Fibroblast of skin of left biceps (primary cell): ENCODE results near the gene RTL9.
A peak's percentile ranks its signal among the peaks of the same experiment; 100 is the strongest.

ENCODE experiments used
- DNase-seq, 2 experiments: peaks; one replicate each; pipeline ENCODE4 v3.0.0-alpha.2; 2013; ENCODE audit warnings: low read depth in 2 of 2

Gene RTL9

DNA sequence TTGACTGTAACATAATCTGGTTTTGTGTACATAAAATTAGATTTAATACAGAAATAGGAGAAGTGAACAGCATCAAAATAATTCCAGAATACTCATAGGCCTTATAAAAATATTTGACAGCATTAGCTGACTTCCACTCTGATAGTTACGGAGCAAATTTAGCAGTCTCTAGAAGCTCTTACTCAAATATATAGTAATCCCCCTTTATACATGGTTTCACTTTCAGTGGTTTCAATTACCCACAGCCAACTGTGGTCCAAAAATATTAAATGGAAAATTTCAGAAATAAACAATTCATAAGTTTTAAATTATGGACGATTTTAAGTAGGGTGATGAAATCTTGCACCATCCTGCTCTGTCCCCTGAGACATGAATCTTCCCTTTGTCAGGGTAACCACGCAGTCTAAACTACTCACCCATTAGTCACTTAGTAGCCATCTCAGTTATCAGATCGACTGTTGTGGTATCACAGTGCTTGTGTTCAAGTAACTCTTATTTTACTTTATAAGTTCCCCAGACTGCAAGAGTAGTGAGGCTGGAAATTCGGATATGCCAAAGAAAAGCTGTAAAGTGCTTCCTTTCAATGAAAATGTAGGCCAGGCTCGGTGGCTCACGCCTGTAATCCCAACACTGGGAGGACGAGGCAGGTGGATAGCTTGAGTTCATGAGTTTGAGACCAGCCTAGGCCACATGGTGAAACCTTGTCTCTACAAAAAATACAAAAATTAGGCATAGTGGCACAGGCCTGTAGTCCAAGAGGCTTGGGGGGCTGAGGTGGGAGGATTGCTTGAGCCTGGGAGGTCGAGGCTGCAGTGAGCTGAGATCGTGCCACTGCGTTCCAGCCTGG is 17.2 kb upstream of the RTL9 start:
- DNase-seq: peak; percentile 84 to 85

DNA sequence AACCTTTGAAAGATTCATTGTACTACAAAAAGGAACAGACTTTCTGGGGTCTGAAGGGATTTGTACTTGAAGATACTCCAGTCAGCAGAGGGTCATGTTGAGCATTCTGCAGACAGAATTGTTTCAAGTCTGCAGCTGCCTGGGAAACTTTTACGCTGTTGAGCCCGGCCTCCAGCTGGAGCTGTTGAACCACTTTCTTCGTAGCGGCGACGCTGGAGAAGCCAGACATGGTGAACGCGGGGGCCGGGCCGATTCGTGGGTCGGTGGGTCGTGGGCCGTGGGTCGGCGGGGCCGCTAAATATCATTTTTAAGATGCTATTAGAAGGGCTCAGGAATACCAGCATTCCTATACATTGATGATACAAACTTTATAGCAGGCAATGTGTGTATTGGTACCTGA is 12.0 kb upstream of the RTL9 start:
- DNase-seq: no peak

DNA sequence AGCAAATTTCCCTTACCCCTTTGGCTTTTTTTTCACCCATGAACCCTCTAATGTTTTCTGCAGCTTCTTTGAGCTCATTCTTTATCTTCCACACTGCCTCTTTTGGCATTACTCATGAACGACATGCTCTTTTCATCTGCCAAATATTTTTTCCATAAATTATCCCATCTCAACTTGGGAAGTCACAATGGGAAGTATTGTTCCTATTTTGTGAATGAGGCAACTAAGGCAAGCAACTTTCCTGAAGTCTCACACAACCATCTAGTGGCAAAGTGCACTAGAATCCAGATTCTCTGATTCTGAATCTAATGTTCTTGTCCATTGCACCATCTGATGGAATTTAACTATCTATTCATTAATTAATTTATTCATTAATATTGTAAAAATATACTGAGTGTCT is 625 bp downstream of the RTL9 start:
- DNase-seq: no peak

DNA sequence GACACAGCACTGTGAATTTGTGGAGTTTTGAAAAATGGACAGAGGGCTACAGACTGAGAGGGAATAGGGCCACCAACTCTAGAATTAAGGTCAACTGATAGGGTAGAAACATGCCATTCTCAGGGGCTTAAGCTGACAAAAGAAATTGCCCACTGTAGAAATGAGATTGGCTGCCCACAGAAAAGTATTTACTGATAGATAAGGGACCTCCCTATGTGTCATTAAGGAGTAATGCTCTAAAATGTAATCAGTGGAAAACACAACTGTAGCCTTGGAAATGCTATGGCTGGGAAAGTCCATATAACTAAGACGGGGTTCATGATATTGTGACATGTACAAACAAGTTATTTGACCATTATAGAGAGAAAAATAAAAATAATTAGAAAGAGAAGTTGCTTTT is 4.6 kb downstream of the RTL9 start:
- DNase-seq: no peak

DNA sequence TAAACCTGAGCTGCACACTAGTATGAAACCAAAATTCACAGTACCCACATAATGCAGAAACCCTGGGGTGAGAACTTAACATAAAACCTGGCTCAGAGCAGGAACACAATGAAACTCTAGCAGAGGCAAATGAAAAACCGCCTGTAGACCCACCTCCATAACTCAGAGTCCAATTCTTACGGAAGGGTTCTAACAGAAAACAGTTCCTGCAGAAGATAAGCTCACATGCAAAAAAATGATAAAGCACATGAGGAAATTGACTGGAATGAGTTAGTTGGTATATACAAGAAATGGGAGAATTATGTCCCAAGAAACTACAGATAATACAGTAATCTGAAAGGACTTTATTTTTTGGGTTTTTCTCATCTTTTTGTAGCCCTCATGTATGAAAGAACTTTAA is 14.7 kb downstream of the RTL9 start:
- no peak for DNase-seq

DNA sequence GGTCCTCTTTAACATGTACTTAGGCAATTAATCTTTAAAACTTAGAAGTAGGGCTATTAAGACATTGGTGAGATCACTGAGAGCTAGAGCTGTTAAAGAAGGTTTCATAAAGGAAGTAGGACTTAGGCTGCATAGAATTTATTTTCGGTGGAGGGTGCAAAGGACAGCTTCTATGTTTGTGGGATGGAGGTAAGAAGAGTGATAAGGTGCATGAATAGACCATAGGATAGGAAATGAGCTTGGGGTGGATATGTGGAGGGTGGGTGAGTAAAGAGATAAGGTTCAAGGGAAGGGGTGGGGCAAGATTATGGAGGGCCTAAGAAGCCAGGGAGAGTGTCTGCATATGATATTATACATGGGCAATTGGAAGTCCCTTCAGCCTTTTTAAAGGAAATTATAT is 15.9 kb downstream of the RTL9 start:
- no peak for DNase-seq

DNA sequence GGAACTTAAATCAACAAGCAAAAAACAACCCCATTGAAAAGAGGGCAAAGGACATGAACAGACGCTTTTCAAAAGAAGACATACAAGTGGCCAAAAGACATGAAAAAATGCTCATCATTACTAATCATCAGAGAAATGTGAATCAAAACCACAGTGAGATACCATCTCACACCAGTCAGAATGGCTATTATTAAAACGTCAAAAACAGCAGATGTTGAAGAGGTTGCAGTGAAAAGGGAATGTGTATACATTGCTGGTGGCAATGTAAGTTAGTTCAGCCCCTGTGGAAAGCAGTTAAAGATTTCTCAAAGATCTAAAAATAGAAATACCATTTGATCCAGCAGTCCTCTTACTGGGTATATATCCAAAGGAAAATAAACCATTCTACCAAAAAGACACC is 22.6 kb downstream of the RTL9 start:
- DNase-seq: peak; percentile 39 to 53

DNA sequence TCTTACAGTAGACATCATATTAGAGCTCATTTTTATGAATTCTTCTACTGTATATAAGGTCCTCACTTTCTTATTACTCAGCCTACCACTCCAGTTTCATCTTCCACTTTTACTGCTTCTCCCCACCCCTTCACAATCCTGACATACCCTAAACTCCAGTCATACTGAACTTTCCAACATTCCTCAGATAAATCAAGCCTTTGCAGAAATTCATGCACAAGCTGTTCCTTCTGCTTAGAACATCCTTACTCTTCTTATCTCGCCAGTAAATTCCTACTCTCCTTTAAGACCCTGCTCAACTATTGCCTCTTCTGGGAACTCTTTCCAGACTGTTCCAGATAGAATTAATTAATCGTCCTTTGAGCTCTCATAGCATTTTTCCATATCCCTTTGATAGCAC is 24.8 kb downstream of the RTL9 start:
- DNase-seq: peak; percentile 65 to 66

DNA sequence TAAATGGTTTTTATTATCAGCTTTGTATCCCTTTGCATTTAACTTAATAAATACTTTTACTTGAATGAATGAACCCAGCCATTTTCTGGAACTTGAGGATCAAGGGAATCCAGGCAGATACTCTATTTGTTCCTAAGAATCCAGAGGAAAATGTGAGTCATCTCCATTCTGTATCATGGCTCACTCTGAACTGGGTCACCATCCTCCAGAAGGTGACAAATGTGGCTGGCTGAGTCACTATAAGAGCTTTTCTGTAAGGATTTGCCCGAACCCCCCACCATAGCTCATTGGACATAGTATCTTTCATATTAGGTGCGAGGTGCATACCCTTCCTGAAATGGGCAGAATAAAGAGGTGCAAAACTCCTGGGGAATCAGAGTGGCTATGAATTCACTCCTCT is 25.8 kb downstream of the RTL9 start:
- no peak for DNase-seq

DNA sequence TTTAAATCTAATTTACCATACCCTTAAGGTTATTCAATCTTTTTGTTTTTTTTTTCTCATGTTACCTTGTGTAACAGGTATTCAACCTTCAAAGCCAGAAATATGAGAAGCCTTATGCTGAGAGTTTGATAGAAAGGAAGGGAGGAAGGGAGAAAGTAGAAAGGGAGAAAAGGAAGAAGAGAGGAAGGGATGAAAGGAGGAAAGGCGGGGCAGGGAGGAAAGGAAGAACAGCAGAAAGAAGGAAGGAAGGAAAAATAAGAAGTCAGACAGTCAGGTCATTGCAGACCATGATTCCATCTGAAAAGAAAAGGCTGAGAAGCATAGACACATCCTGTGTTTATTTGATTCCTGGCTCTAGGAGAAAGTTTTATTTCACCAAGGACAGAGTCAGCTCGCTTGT is 30.9 kb downstream of the RTL9 start:
- DNase-seq: no peak

DNA sequence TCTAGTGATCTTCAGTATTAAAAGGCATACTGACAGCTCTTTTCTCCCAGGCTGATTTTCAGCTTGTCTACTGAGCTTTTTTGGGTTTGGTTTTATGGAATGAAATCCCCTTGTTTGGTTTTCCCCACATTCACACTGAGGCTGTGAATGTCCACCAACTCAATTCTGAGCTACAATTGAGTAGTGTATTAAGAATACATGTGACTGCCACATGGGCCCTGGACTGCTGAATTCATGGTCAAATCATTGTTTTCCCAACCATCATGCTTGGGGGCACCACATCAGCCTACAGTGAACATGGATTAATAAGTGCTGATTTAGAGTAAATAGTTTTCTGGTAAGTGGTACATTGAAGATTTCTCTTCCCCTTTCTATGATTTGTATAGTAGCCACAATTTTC is 32.4 kb downstream of the RTL9 start:
- no peak for DNase-seq

DNA sequence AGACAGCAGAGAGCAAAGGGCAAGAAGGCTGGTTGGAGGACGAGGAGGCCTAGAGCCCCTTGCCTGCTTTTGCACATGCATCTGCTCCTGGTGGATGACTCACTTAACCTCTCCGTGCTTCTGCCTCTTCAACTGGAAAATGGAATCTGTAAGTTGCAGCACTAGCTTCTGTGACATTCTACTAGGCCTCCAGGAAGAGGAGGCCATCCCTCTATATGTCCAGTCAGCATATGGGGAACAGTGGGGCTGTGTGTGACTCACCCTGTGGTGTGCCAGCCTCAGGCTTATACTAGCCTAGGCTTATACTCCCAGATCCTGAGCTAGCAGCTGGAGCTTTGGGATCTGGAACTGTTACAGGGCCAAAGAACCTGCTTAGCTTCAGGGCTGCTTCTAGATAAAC is 36.0 kb downstream of the RTL9 start:
- DNase-seq: no peak

DNA sequence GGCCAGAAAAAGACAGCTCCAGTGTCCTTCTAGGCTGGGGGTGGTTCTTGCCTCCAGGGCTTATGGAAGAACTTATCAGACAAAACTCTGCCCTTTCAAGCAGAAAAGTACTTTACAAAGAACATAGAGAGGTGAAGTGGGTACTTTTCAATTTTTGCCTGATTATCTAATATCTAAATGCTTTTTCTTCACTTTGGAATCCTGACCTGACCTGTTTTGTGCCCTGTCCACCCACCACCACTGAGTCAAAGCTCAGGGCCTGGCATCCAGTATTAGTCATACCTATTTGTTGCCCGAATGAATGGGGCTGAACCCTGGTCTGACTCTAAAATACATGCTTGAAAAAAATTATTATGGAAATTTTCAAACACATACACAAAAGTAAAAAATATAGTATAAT is 37.2 kb downstream of the RTL9 start:
- DNase-seq: no peak

DNA sequence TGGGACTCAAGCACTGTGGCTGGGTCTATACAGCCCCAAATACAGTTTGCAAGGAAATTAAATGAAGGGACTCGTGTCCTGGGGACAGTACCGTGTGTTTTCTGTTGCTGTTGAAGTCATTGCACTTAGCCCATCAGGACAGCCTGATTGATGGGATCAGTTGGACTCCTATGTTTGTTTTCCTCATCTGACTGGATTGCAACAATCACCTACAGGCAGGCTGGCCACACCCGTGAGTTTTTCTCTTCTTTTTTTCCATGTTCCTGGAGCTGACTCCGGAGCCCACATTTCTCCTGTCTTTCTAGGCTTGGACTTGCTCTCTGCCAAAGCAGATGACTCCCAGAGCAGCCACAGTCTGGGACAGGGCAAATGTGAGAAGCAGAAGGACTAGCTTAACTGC is 38.1 kb downstream of the RTL9 start:
- DNase-seq: no peak

DNA sequence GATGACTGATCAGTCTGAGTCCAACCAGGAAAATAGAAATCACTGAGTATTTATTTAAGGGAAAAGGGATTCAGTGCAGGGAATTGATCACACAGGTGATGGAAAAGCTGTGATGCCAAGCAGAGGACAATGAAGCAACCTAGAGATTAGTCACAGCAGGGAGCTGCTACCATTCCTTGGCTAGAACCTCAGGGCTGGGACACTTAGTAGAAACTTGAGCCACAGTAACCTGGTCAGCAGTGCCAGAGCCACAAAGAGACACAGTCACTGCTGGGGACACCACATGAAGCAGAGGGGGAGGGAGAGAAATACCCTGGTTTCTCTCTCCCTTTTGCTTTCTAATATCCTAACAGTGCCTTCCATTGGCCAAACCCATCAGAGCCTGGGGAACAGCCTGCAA is 38.7 kb downstream of the RTL9 start:
- no peak for DNase-seq

DNA sequence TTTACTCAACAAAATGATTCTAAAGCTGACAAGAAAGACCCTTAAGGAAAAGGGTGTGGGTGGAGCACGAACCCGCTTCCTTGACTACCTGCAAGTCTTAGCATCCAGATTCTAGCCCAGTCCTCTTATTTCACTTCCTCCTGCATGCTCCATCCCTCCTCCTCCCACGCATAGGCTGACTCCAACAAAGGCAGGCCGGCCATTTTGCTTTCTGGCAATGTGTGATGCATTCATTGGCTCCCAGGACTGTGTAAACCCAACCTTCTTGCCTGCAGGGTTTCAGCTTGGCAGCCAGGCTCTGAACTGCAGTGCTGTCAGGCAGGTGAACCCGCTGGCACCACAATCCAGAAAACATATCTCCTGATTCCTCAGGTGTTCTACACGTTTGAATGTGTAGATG is 39.3 kb downstream of the RTL9 start:
- no peak for DNase-seq

DNA sequence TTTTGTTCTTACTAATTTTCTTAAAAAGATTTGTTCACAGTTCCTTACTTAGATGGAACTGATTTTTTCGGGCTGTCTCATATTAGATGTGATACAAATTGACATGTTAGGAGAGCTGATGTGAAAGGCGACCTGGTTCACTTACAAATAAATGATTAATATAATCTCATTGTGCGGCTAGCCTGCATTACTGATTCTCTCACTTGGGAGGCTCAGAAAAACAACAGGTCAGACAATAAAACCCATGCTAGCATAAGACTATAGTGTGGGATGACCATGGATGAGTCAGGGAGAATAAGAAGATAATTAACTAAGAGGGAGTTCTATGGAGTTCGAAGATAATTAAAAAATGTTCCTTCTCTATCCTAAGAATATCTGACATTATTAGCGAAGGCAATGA is 40.8 kb downstream of the RTL9 start:
- no peak for DNase-seq

DNA sequence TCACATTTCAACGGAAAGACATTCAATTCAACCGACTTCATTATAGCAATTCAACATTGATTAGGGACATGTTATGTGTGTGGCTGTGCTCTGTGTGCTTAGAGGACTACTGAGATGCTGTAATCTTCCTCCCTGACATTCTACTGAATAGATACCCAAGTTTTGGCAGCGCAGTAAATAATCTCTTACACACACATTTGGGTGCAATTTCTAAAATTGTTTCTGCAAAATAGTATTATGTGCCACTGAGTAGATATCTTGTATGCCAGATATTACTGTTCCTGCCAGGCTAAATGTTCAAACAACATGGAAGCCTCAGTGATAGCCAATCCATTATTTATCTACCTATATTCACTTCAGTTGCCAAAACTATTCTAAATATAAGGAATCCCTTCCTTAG is 41.3 kb downstream of the RTL9 start:
- no peak for DNase-seq

DNA sequence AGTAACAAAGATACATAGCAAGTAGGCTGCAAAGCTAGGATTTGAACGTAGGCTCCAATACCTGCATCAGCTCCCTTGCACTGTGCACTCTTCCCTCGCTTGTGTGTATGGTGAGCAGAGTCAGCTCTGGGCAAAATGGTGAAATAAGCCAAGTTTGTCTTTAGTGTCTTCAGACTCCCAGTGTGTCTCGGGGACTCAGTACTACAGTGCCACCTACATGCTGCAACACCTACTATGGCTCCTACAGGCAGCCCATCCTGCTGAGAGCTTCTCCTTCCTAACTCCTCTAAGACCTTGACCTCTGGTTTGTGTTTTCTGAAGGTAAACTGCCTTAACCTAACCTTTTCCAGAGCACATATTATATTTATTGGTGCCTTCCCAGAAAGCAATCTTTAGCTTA is 42.5 kb downstream of the RTL9 start:
- no peak for DNase-seq

DNA sequence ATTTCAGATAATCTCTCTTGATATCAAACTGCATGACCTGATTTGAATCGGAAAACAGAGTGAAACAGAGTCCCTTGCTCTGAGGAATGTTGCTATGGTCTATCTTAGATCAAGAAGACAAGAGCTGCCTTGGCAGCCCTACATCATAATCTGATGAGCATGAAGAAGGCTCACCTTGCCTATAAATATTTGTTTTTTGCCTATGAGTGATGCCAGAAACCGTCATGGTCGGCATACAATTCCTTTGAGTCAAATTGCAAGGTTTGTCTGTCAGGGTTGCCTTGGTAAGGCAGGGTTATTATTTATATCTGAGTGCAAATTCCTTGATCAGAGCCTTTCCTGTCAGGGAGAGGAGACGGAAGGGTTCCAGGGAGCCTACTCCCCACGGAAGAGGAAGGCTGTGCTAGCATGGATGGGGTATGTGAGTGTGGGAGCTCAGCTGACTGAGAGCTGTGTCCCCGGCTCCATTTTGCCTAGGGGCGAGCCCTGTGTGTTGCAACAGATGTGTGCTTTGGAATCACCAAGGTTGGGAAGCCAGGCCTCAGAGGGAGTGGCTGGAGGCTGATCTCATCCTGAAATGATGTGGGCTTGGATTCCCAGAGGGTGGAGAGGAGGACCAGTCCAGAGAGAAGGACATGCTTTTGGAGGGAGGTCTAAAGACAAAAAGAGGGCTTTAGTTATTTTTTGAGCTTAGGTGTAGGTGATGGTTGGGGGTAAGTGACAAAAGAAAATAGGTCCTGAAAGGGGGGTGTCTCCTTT is 43.6 kb downstream of the RTL9 start:
- no peak for DNase-seq

DNA sequence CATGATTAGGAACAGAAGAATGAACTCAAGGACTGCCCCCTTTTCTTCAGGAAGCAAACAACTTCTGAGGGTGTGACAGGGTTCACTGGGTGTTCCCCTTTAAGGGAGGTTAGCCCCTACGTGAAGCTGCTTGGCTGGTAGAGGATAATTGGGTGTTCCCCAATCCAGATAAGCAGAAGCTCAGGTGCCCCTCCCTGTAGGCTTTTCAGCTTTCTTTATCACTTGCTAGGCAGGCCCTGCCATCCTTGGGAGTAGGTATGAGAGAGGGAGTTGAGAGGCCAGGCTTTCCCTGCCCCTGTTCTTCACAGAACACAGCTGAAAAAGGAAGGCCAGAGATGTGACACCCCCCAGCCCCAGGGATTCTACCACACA is 44.2 kb downstream of the RTL9 start:
- no peak for DNase-seq

DNA sequence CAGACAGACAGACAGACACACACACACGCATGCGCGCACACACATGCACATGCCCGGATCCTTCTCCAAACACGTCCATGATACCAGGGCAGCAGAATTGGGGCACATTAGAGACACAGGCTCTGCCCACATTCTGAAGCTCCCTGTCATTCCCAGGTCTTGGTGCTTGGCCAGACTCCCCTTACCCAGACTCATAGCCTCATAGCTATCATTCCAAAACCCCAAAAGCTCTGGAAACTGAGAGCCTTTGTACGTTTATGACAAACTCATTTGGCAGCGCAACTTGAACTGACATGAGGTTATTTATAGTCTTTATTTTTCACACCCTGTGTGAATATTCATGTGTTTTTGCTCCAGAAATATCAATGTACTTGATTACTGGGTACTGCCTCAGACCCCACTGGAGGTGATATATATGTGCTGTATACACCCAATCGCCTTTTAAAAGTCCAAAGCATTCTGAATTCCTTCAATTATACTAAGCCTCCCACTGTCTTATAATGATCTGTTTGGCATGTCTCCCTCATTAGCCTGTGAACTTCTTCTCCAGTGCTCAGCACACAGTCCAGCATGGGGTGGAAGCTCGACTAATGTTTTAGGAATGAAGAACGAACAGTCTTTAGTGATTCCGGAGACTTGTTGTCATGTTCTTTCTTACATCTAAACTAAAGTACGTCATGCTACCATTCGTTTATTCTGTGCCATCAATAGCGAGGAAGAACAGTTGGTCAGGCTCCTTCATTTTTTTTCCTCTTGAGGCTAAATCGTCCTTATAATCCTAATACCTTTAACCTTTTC is 45.0 kb downstream of the RTL9 start:
- DNase-seq: no peak

DNA sequence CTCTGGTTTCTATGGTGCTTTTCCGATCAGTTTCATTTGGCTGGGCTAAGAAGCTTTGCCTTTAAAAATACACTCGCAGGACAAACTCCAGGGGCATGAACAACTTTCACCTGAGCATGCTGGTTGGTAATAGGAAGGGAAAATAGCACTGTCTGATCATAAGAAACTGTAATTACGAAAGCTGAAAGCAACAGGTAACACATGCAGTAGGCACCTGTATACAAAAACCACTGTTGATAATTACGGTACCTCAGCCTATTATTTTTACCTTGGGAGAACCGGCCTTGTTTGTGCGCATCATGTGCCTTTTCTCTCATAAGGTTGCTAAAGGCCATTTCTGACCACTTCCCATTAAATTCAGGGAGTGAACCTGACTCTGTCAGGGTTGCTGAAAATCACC is 45.7 kb downstream of the RTL9 start:
- no peak for DNase-seq
